K562 (cell line): ENCODE data around the gene PPDPF. TPM values are rescaled to one million over a fixed set of nuclear protein-coding genes. Genes with fewer than 3 reads are reported as not detected.

Experiments used
- BMI1 ChIP-seq: fragments of 150-350 bp; IDR thresholded peaks from 2 replicates; pipeline ENCODE4 v1.6.1; 2014; ENCODE audit warnings: low read length
- CTBP1 ChIP-seq: fragments of 450-650 bp; IDR thresholded peaks from 2 replicates; pipeline ENCODE4 v1.6.1; 2016; ENCODE audit warnings: borderline replicate concordance
- ETV1 ChIP-seq: fragments of 450-650 bp; conservative IDR thresholded peaks from 2 replicates; pipeline ENCODE4 v1.6.1; 2016; ENCODE audit warnings: missing genetic modification characterization, control low read depth, low read depth, missing compliant biosample characterization
- KLF10 ChIP-seq: fragments of 250-450 bp; sonication (Bioruptor Pico); IDR thresholded peaks from 2 replicates; pipeline ENCODE4 v1.6.1; 2021; ENCODE audit warnings: matching md5 sums
- NBN ChIP-seq: fragments of 450-650 bp; IDR thresholded peaks from 2 replicates; pipeline ENCODE4 v1.6.1; 2016; ENCODE audit warnings: low read depth, mild to moderate bottlenecking
- NFIC ChIP-seq: fragments of 450-650 bp; IDR thresholded peaks from 2 replicates; pipeline ENCODE4 v1.6.1; 2017; ENCODE audit warnings: mild to moderate bottlenecking, inconsistent platforms
- PCBP1 ChIP-seq: fragments of 200-400 bp; formaldehyde crosslinking; IDR thresholded peaks from 2 replicates; pipeline ENCODE4 v1.6.1; 2018; ENCODE audit warnings: mild to moderate bottlenecking, low read depth, low read length; ENCODE audit not compliant: poor library complexity, severe bottlenecking
- RHOXF2B ChIP-seq: fragments of 250-450 bp; sonication (Bioruptor Pico); conservative IDR thresholded peaks from 2 replicates; pipeline ENCODE4 v1.5.1; 2021
- TSC22D4 ChIP-seq: fragments of 450-650 bp; IDR thresholded peaks from 2 replicates; pipeline ENCODE4 v1.6.1; 2016; ENCODE audit warnings: missing genetic modification characterization, missing biosample characterization, control low read depth
- ZFP30 ChIP-seq: fragments of 250-450 bp; sonication (Bioruptor Pico); IDR thresholded peaks from 2 replicates; pipeline ENCODE4 v1.8.0; 2022; ENCODE audit warnings: moderate library complexity, mild to moderate bottlenecking, inconsistent platforms, borderline replicate concordance
- ZNF197 ChIP-seq: fragments of 200-800 bp; sonication (Bioruptor generic); IDR thresholded peaks from 2 replicates; pipeline ENCODE4 v1.6.1; 2016; ENCODE audit warnings: low read depth, missing genetic modification characterization, missing compliant biosample characterization
- ZNF785 ChIP-seq: fragments of 250-450 bp; sonication (Bioruptor Pico); IDR thresholded peaks from 2 replicates; pipeline ENCODE4 v1.4.0; 2020; ENCODE audit warnings: mild to moderate bottlenecking
- polyA plus RNA-seq, 8 experiments: library from polyadenylated mRNA; depleted of rRNA in 4 of 8; stranded (reverse) in 5 of 8; unstranded in 3 of 8; fragments of >200 nt; fragmentation: Nextera tagmentation in 2 of 8; fragmentation: Illumina TruSeq in 1 of 8; extraction: Ambion mirVana in 2 of 8; extraction: Trizol in 1 of 8; gene quantifications; 2 replicates each; pipeline versions ENCODE4 v1.2.1 to v1.2.3, GENCODE V29; 2011 to 2014; ENCODE audit warnings: inconsistent platforms in 1 of 8, missing spikeins in 1 of 8
- total RNA-seq, 7 experiments: library from RNA; depleted of rRNA in 6 of 7; stranded (reverse); fragments of >200 nt in 6 of 7; fragmentation: Illumina TruSeq in 2 of 7; extraction: Trizol in 2 of 7; gene quantifications; 2 replicates each; pipeline versions ENCODE4 v1.2.1 to v1.2.3, GENCODE V29; 2011 to 2021; ENCODE audit warnings: low replicate concordance in 1 of 7
- TF ChIP-seq, protein P1 (sequence below), 2 experiments: fragments of 450-650 bp; IDR thresholded peaks; 2 replicates each; pipeline ENCODE4 v1.6.1; 2018; ENCODE audit warnings: mild to moderate bottlenecking in 2 of 2, low read depth in 1 of 2; ENCODE audit not compliant: partially characterized antibody in 2 of 2
- TF ChIP-seq, protein P2 (sequence below), 2 experiments: fragments of 450-650 bp; IDR thresholded peaks; 2 replicates each; pipeline ENCODE4 v1.6.1; 2016
- TF ChIP-seq, protein P3 (sequence below): fragments of 250-450 bp; sonication (Bioruptor Pico); IDR thresholded peaks from 2 replicates; pipeline ENCODE4 v1.9.0; 2021; ENCODE audit warnings: mild to moderate bottlenecking, inconsistent platforms
- TF ChIP-seq, protein P4 (sequence below): fragments of 250-450 bp; sonication (Bioruptor Pico); IDR thresholded peaks from 2 replicates; pipeline ENCODE4 v1.4.0; 2020

PPDPF gene
- total and polyA plus RNA-seq, 9 of the 15 experiments (the other 6 are each of a cell fraction or from before 2014, with no cell fraction given), result 0.77 to 233 (median 10.5) TPM

DNA sequence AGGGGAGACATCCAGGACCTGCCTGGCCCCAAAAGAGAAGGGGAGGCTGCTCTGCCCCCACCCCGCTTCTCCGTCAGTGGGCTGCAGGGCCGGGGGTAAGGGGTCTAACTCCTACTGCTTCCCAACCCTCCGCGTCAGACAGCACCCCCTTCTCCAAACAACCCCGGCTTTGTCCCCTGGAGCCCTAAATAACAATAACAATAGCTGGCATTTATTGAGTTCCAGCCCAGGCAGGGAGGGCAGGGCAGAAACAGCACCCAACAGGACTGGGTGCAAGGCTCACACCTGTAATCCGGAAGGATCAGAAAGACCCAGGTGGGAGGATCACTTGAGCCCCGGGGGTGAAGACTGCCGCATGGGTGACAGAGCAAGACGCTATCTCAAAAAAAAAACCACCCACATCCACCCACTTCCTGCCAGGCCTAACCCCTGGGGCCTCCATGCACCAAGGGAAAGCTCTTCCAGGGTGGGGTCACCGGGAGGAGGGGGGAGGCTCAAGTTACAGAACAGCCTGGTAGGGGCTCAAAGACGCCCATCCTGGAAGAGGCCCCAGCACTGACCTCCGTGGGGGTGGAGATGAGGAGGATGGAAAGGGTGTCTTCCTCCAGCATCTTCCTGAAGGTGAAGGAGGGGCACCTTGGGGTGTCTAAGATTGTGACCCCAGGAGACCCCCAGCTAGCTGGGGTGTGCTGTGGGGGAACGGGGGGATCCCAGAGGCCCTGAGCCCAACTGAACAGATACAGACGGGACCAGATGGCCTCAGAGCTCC lies 32.1 kb downstream of the PPDPF start (continued):
- TF ChIP-seq, protein P1, sequence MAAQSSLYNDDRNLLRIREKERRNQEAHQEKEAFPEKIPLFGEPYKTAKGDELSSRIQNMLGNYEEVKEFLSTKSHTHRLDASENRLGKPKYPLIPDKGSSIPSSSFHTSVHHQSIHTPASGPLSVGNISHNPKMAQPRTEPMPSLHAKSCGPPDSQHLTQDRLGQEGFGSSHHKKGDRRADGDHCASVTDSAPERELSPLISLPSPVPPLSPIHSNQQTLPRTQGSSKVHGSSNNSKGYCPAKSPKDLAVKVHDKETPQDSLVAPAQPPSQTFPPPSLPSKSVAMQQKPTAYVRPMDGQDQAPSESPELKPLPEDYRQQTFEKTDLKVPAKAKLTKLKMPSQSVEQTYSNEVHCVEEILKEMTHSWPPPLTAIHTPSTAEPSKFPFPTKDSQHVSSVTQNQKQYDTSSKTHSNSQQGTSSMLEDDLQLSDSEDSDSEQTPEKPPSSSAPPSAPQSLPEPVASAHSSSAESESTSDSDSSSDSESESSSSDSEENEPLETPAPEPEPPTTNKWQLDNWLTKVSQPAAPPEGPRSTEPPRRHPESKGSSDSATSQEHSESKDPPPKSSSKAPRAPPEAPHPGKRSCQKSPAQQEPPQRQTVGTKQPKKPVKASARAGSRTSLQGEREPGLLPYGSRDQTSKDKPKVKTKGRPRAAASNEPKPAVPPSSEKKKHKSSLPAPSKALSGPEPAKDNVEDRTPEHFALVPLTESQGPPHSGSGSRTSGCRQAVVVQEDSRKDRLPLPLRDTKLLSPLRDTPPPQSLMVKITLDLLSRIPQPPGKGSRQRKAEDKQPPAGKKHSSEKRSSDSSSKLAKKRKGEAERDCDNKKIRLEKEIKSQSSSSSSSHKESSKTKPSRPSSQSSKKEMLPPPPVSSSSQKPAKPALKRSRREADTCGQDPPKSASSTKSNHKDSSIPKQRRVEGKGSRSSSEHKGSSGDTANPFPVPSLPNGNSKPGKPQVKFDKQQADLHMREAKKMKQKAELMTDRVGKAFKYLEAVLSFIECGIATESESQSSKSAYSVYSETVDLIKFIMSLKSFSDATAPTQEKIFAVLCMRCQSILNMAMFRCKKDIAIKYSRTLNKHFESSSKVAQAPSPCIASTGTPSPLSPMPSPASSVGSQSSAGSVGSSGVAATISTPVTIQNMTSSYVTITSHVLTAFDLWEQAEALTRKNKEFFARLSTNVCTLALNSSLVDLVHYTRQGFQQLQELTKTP (IDR thresholded peaks at IDR 0.05; ENCODE audit: low read depth in 1 of 2, partially characterized antibody in 2 of 2), result peak in 1 of 2 experiments; percentile 12
- TF ChIP-seq TSC22D4 (tag) (no peak), PCBP1 (no peak), ZNF197 (CRISPR knock-in tag) (no peak), KLF10 (no peak), NFIC (no peak), ZFP30 (CRISPR knock-in tag) (no peak), CTBP1 (peak; percentile 57), RHOXF2B (CRISPR knock-in tag) (no peak), ETV1 (tag) (peak; percentile 83), ZNF785 (CRISPR knock-in tag) (no peak), BMI1 (no peak), NBN (no peak)
- TF ChIP-seq, protein P2, sequence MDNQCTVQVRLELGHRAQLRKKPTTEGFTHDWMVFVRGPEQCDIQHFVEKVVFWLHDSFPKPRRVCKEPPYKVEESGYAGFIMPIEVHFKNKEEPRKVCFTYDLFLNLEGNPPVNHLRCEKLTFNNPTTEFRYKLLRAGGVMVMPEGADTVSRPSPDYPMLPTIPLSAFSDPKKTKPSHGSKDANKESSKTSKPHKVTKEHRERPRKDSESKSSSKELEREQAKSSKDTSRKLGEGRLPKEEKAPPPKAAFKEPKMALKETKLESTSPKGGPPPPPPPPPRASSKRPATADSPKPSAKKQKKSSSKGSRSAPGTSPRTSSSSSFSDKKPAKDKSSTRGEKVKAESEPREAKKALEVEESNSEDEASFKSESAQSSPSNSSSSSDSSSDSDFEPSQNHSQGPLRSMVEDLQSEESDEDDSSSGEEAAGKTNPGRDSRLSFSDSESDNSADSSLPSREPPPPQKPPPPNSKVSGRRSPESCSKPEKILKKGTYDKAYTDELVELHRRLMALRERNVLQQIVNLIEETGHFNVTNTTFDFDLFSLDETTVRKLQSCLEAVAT (IDR thresholded peaks at IDR 0.05), result no peak
- TF ChIP-seq, protein P3, sequence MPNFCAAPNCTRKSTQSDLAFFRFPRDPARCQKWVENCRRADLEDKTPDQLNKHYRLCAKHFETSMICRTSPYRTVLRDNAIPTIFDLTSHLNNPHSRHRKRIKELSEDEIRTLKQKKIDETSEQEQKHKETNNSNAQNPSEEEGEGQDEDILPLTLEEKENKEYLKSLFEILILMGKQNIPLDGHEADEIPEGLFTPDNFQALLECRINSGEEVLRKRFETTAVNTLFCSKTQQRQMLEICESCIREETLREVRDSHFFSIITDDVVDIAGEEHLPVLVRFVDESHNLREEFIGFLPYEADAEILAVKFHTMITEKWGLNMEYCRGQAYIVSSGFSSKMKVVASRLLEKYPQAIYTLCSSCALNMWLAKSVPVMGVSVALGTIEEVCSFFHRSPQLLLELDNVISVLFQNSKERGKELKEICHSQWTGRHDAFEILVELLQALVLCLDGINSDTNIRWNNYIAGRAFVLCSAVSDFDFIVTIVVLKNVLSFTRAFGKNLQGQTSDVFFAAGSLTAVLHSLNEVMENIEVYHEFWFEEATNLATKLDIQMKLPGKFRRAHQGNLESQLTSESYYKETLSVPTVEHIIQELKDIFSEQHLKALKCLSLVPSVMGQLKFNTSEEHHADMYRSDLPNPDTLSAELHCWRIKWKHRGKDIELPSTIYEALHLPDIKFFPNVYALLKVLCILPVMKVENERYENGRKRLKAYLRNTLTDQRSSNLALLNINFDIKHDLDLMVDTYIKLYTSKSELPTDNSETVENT (CRISPR knock-in tag), result 0 out of 2 replicates have a peak, but pooled peaks have one; percentile 53
- TF ChIP-seq, protein P4, sequence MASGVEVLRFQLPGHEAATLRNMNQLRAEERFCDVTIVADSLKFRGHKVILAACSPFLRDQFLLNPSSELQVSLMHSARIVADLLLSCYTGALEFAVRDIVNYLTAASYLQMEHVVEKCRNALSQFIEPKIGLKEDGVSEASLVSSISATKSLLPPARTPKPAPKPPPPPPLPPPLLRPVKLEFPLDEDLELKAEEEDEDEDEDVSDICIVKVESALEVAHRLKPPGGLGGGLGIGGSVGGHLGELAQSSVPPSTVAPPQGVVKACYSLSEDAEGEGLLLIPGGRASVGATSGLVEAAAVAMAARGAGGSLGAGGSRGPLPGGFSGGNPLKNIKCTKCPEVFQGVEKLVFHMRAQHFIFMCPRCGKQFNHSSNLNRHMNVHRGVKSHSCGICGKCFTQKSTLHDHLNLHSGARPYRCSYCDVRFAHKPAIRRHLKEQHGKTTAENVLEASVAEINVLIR, result no peak
